GM12878 (cell line): Measurements from ENCODE around the gene NRN1L. TPM values are rescaled to one million over a fixed set of nuclear protein-coding genes. Genes with fewer than 3 reads are reported as not detected.

ENCODE experiments used
- ATAC-seq: fragments of 200-7000 bp; cut with Tn5 transposase; 3 replicates; pipeline ENCODE4 v1.9.1; 2020; ENCODE audit warnings: mild to moderate bottlenecking, moderate library complexity
- BruUV-seq: library from RNA; stranded (reverse); fragments of 400-500 nt; replicated peaks from 2 replicates; lab custom pipeline; 2021; lab: Mats Ljungman, UMichigan
- CTCF ChIA-PET: fragments of 300-600 bp; sonication (Branson Sonifier 250); formaldehyde crosslinking; extraction: SDS; loops from one replicate; lab custom pipeline; 2021; ENCODE audit warnings: inconsistent platforms; lab: Yijun Ruan, JAX
- POLR2A ChIA-PET: fragments of 350-600 bp; formaldehyde crosslinking; extraction: SDS; loops from one replicate; lab custom pipeline; 2021; ENCODE audit warnings: inconsistent platforms; lab: Charles Lee
- RAD21 ChIA-PET: fragments of 300-600 bp; sonication (Branson Sonifier 250); formaldehyde crosslinking; loops from one replicate; lab custom pipeline; 2023; ENCODE audit warnings: antibody characterized with exemption; ENCODE audit not compliant: unreplicated experiment; lab: Charles Lee
- SMC1A ChIA-PET: fragments of 300-600 bp; sonication (Branson Sonifier 250); formaldehyde crosslinking; loops from one replicate; lab custom pipeline; 2023; ENCODE audit not compliant: unreplicated experiment, uncharacterized antibody; lab: Charles Lee
- DNase-seq: peaks from one replicate; pipeline ENCODE4 v3.0.0-alpha.2; 2011; ENCODE audit warnings: low read depth, low spot score
- FAIRE-seq: peaks from 3 replicates; lab custom pipeline; 2011; peaks lifted over from hg19 to GRCh38; lab: Jason Lieb, UNC
- H2AFZ ChIP-seq: 2 replicates; pipeline ENCODE4 v1.6.0; 2011; ENCODE audit warnings: low read depth, low read length, control low read depth; ENCODE audit not compliant: control insufficient read depth
- H3K27ac ChIP-seq: 2 replicates; pipeline ENCODE4 v1.5.1; 2011; ENCODE audit warnings: control low read depth; ENCODE audit not compliant: control insufficient read depth, insufficient read depth
- H3K27me3 ChIP-seq, 2 experiments: replicated peaks in 1 of 2; 2 replicates each; pipeline versions ENCODE4 v1.6.0 to v1.6.1; 2011; ENCODE audit warnings: low read length in 1 of 2; ENCODE audit not compliant: control insufficient read depth in 2 of 2, insufficient read depth in 2 of 2
- H3K36me3 ChIP-seq, 2 experiments: 2 replicates each; pipeline ENCODE4 v1.5.1; 2011; ENCODE audit warnings: low read length in 1 of 2; ENCODE audit not compliant: control insufficient read depth in 2 of 2, insufficient read depth in 2 of 2
- H3K4me1 ChIP-seq: 2 replicates; pipeline ENCODE4 v1.6.1; 2011; ENCODE audit warnings: mild to moderate bottlenecking, low read length, moderate library complexity, mixed read lengths; ENCODE audit not compliant: control insufficient read depth, insufficient read depth
- H3K4me2 ChIP-seq: 2 replicates; pipeline ENCODE4 v1.6.0; 2011; ENCODE audit warnings: control low read depth; ENCODE audit not compliant: control insufficient read depth, insufficient read depth
- H3K4me3 ChIP-seq: fragments of 200-600 bp; sonication (generic); 2 replicates; pipeline ENCODE4 v1.5.1; 2016
- H3K79me2 ChIP-seq: 2 replicates; pipeline ENCODE4 v1.6.0; 2011; ENCODE audit warnings: low read length; ENCODE audit not compliant: control insufficient read depth, insufficient read depth
- H3K9ac ChIP-seq: 2 replicates; pipeline ENCODE4 v1.8.0; 2011; ENCODE audit warnings: low read length, control low read depth, mixed read lengths; ENCODE audit not compliant: control insufficient read depth, insufficient read depth
- H3K9me3 ChIP-seq: replicated peaks from 3 replicates; pipeline ENCODE4 v1.5.1; 2011; ENCODE audit warnings: mild to moderate bottlenecking, low read length; ENCODE audit not compliant: control insufficient read depth, insufficient read depth
- H4K20me1 ChIP-seq: 2 replicates; pipeline ENCODE4 v1.6.0; 2011; ENCODE audit not compliant: control insufficient read depth, insufficient read depth
- CTCF ChIP-seq, 3 experiments: IDR thresholded peaks in 2 of 3; conservative IDR thresholded peaks in 1 of 3; 2 replicates each; pipeline ENCODE4 v1.5.1; 2011; ENCODE audit warnings: low read depth in 3 of 3, low read length in 3 of 3, mild to moderate bottlenecking in 3 of 3, control low read depth in 2 of 3, moderate library complexity in 2 of 3, inconsistent platforms in 1 of 3, mixed read lengths in 1 of 3; ENCODE audit not compliant: control insufficient read depth in 2 of 3, insufficient read depth in 1 of 3; ENCODE audit errors: extremely low read depth in 1 of 3
- POLR2A ChIP-seq: IDR thresholded peaks from 2 replicates; pipeline ENCODE4 v1.6.1; 2011; ENCODE audit warnings: low read depth, mild to moderate bottlenecking, low read length
- STAT1 ChIP-seq: fragments of 450-650 bp; conservative IDR thresholded peaks from 2 replicates; pipeline ENCODE4 v1.6.1; 2014; ENCODE audit warnings: antibody characterized with exemption, mild to moderate bottlenecking
- WGBS: methylation state at CpG from one replicate; pipeline ENCODE4 v1.1.6; 2016; ENCODE audit warnings: low lambda C conversion rate; ENCODE audit not compliant: insufficient replicate concordance, insufficient coverage; ENCODE audit errors: missing lambda C conversion rate; 5-methylcytosine and 5-hydroxymethylcytosine counted together
- in situ Hi-C: fragments of 300-500 bp; cut with MboI; formaldehyde crosslinking; loops from 9 replicates; pipeline ENCODE4 v1.14.3; 2018; ENCODE audit warnings: mixed read lengths
- intact Hi-C: fragments of 100-400 bp; cut with micrococcal nuclease; formaldehyde crosslinking; loops from one replicate; pipeline ENCODE4 v1.14.2; 2022; ENCODE audit not compliant: unreplicated experiment
- polyA plus RNA-seq, 11 experiments: library from polyadenylated mRNA; depleted of rRNA in 4 of 11; unstranded in 6 of 11; stranded (reverse) in 5 of 11; fragments of >200 nt; fragmentation: Nextera tagmentation in 4 of 11; fragmentation: Illumina TruSeq in 1 of 11; extraction: Ambion mirVana in 4 of 11; extraction: Trizol in 1 of 11; gene quantifications; 1 replicate in 1 of 11; 2 replicates in 10 of 11; pipeline versions ENCODE4 v1.2.1 to v1.2.3, GENCODE V29; 2011 to 2016; ENCODE audit warnings: inconsistent platforms in 2 of 11, missing spikeins in 2 of 11, low read depth in 1 of 11
- total RNA-seq, 4 experiments: library from RNA; depleted of rRNA in 3 of 4; stranded (reverse); fragments of >200 nt in 3 of 4; fragmentation: Illumina TruSeq in 1 of 4; extraction: Trizol in 1 of 4; gene quantifications; 2 replicates each; pipeline versions ENCODE4 v1.2.1 to v1.2.3, GENCODE V29; 2013 to 2021

The NRN1L gene
- total and polyA plus RNA-seq, 10 of the 15 experiments (the other 5 are each of a cell fraction or from before 2014, with no cell fraction given), result 0.11 to 0.99 (median 0.28) TPM; not detected in 3

DNA sequence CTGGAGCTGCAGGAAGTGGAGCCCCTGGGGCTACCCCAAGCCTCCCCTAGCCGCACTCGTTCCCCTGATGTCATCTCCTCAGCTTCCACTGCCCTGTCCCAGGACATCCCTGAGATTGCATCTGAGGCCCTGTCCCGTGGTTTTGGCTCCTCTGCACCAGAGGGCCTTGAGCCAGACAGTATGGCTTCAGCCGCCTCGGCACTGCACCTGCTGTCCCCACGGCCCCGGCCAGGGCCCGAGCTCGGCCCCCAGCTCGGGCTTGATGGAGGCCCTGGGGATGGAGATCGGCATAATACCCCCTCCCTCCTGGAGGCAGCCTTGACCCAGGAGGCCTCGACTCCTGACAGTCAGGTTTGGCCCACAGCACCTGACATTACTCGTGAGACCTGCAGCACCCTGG, 4.1 kb upstream of the NRN1L start:
- 89% methylated on average over 13 of the region's 13 CpGs for WGBS
- peaks cover 22 to 65% of the 10 kb centered on the region in 2 experiments; a peak in 3 of 4 replicates for H3K36me3 ChIP-seq
- ATAC-seq, result no peak

More for the DNA sequence above, 4.1 kb upstream of the NRN1L start:
- no peak for DNase-seq
- Histone ChIP-seq H3K27ac (no peak overlapping the region), H3K4me1 (0 out of 2 replicates have a peak, but pooled peaks cover 3% of the 10 kb centered on the region), H3K9me3 (no peaks in the 10 kb centered on the region), H4K20me1 (no peaks in the 10 kb centered on the region; the same call in 1 of the 2 replicates), H3K9ac (no peak overlapping the region), H3K79me2 (peaks cover 3% of the 10 kb centered on the region), H2AFZ (no peak overlapping the region), H3K27me3 (no peaks in the 10 kb centered on the region), H3K4me2 (no peak overlapping the region), H3K4me3 (no peak overlapping the region)
- POLR2A ChIA-PET, result no interaction called here
- SMC1A ChIA-PET, result no interaction called here
- intact Hi-C loops, result loop anchor here (5.0 kb wide), 1 partner anchor 347 kb away; no protein-coding TSS in a partner anchor
- RAD21 ChIA-PET, result no interaction called here
- no TSS peak for BruUV-seq
- FAIRE-seq, result no peak
- in situ Hi-C loops, result no loop called here
- 0 out of 2 replicates have a peak, but pooled peaks have one; percentile 12 for TF ChIP-seq POLR2A
- TF ChIP-seq CTCF (IDR thresholded peaks at IDR 0.05 in 2 of 3, conservative IDR thresholded peaks at IDR 0.05 in 1 of 3; ENCODE audit: control insufficient read depth in 2 of 3, extremely low read depth in 1 of 3, insufficient read depth in 1 of 3, low read depth in 3 of 3, low read length in 3 of 3), result no peak
- TF ChIP-seq STAT1, result no peak
- CTCF ChIA-PET, result no interaction called here
